ENCODE data around the gene MEIS1. TPM values are rescaled to one million over a fixed set of nuclear protein-coding genes. Genes with fewer than 3 reads are reported as not detected.
"Not testable (repeated sequence)": the region's sequence is repeated elsewhere in the genome, so short reads cannot be mapped to it uniquely, and the experiment has no call there.

The MEIS1 gene
- 61.8 TPM for total RNA-seq

- peak; percentile 95 for DNase-seq (ENCODE audit: low spot score)
These were observed at the start of gene MEIS1 for GRCh38 chr2:66434679-66435548. Gene MEIS1, plus strand, starts transcription at chr2:66435125. Its CDS starts 732 bp downstream, at chr2:66435857.

- DNase-seq (ENCODE audit: low spot score), result no peak
These were observed 47.7 kb upstream of the MEIS1 start for GRCh38 chr2:66387016-66387753.

- DNase-seq (ENCODE audit: low spot score), result peak; percentile 15
These were observed 45.2 kb upstream of the MEIS1 start for GRCh38 chr2:66389651-66390131.

- no peak for DNase-seq (ENCODE audit: low spot score)
These were observed 44.8 kb upstream of the MEIS1 start for GRCh38 chr2:66390152-66390551.

GRCh38 chr2:66390811-66391210 lies 44.1 kb upstream of the MEIS1 start:
- no peak for DNase-seq (ENCODE audit: low spot score)

- not testable (repeated sequence) for DNase-seq (ENCODE audit: low spot score)
These were observed 43.7 kb upstream of the MEIS1 start for GRCh38 chr2:66391240-66391639.

GRCh38 chr2:66405473-66405872 lies 29.5 kb upstream of the MEIS1 start:
- no peak for DNase-seq (ENCODE audit: low spot score)

GRCh38 chr2:66408905-66409304 lies 26.0 kb upstream of the MEIS1 start:
- DNase-seq (ENCODE audit: low spot score), result no peak

- no peak for DNase-seq (ENCODE audit: low spot score)
These were observed 22.1 kb upstream of the MEIS1 start for GRCh38 chr2:66412874-66413273.

GRCh38 chr2:66414896-66415295 lies 20.0 kb upstream of the MEIS1 start:
- DNase-seq (ENCODE audit: low spot score), result no peak

- DNase-seq (ENCODE audit: low spot score), result no peak
These were observed 16.5 kb upstream of the MEIS1 start for GRCh38 chr2:66418381-66418780.

GRCh38 chr2:66421612-66422011 lies 13.3 kb upstream of the MEIS1 start:
- no peak for DNase-seq (ENCODE audit: low spot score)

GRCh38 chr2:66423391-66424124 lies 11.4 kb upstream of the MEIS1 start:
- no peak for DNase-seq (ENCODE audit: low spot score)

GRCh38 chr2:66426244-66427111 lies 8.4 kb upstream of the MEIS1 start:
- no peak for DNase-seq (ENCODE audit: low spot score)

GRCh38 chr2:66427300-66427699 lies 7.6 kb upstream of the MEIS1 start:
- no peak for DNase-seq (ENCODE audit: low spot score)

- no peak for DNase-seq (ENCODE audit: low spot score)
These were observed 5.8 kb upstream of the MEIS1 start for GRCh38 chr2:66428986-66429612.

GRCh38 chr2:66429693-66430504 lies 5.0 kb upstream of the MEIS1 start:
- DNase-seq (ENCODE audit: low spot score), result no peak

- DNase-seq (ENCODE audit: low spot score), result no peak
These were observed 4.2 kb upstream of the MEIS1 start for GRCh38 chr2:66430505-66431273.

GRCh38 chr2:66431274-66431642 lies 3.7 kb upstream of the MEIS1 start:
- no peak for DNase-seq (ENCODE audit: low spot score)
